GM04503 (cell line): ENCODE measurements around the gene SEZ6.

Source experiments
- DNase-seq: peaks from one replicate; pipeline ENCODE4 v3.0.0-alpha.2; 2012; ENCODE audit warnings: low read depth

Gene SEZ6

DNA sequence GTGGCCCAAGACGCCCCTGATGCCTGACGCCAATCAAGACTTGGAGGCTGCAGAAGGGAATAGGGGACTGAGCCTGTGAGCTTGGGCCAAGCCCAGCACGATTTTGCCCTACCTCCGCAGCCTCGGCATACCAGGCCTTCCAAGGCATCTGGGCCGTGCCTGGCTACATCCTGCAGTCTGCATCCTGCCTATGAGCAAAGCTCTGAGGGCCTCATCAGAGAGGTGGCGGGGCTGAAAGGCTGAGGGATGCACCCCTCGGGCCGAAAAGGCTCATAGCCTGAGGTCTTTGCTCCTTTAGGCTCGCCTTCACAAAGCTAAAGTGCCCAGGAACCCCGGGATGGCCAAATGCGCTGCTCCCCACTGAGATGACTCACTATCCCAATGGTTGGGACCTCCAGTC, 2.5 kb downstream of the SEZ6 start:
- no peak for DNase-seq

GRCh38 chr17:29002811-29003210, 3.0 kb downstream of the SEZ6 start:
- no peak for DNase-seq

DNA sequence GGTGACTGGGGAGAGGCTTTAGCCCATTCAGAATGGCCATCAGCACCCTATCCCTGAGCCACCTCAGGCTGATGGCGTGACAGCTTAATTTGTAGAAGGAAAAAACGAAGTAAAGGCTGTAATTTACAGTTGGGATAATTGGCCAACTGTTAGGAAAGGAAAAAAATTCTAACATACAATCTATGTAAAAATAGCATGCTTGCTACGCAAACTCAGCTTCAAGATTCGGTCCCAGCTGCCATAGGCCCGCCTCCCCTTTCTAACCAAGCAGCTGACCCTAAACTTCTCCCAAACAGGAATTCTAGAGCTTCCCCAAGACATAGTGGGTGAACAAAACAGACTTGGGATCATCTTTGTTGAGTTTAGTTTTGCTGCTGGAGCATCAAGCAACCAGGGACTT, 4.9 kb downstream of the SEZ6 start:
- DNase-seq: no peak

- DNase-seq: no peak
Measured at GRCh38 chr17:28999206-28999605, 6.6 kb downstream of the SEZ6 start.

GRCh38 chr17:28997806-28998205, 8.0 kb downstream of the SEZ6 start:
- DNase-seq: no peak

DNA sequence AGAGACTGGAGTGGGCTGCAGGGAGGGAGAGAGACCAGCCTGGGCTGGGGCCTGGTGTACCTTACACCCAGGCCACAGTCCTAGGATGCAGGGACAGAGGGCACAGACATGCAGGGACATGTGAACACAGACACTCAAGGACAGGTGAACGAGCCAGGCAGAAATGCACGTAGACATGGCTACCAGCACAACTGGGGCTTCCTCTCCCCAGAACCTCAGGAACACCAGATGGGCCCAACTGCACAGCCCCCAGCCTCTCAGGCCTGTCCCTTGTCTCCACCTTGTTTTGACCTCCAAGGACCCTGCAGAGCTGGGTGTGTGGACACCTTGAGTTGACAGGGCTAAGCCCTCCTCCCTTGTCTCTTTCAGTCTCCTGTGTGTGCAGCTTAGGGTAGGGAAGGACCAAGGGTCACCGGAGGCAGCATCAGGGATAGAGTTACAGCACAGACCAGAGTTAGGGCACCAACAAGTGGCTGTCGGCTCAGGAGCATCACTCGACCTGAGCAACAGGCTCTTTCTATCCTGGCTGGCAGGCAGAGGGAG, 9.2 kb downstream of the SEZ6 start:
- DNase-seq: no peak

- no peak for DNase-seq
Measured at GRCh38 chr17:28993645-28994426, 12.0 kb downstream of the SEZ6 start.

GRCh38 chr17:28992625-28993600, 12.9 kb downstream of the SEZ6 start:
- no peak for DNase-seq

- DNase-seq: no peak
Measured at GRCh38 chr17:28992185-28992584, 13.6 kb downstream of the SEZ6 start.

- no peak for DNase-seq
Measured at GRCh38 chr17:28991779-28992178, 14.1 kb downstream of the SEZ6 start.

DNA sequence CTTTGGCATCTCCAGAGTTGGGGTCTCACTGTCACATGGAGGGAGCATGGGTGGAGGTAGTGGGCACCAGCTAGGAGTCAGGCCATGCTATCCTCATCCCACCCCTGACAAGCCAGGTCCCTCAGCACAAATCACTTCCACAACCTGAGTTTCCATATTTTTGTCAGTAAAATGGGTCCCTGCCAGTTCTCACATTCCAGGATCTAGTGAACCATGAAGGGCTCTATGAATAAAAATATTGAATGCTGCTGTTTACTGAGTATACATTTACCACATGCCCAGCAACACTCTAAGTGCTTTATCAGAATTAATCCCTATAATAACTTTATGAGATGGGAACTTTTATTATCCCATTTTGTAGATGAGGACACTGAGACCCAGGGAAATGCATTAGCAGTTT, 16.8 kb downstream of the SEZ6 start:
- DNase-seq: no peak

- DNase-seq: no peak
Measured at GRCh38 chr17:28988475-28988874, 17.4 kb downstream of the SEZ6 start.

GRCh38 chr17:28986714-28987655, 18.8 kb downstream of the SEZ6 start:
- no peak for DNase-seq

DNA sequence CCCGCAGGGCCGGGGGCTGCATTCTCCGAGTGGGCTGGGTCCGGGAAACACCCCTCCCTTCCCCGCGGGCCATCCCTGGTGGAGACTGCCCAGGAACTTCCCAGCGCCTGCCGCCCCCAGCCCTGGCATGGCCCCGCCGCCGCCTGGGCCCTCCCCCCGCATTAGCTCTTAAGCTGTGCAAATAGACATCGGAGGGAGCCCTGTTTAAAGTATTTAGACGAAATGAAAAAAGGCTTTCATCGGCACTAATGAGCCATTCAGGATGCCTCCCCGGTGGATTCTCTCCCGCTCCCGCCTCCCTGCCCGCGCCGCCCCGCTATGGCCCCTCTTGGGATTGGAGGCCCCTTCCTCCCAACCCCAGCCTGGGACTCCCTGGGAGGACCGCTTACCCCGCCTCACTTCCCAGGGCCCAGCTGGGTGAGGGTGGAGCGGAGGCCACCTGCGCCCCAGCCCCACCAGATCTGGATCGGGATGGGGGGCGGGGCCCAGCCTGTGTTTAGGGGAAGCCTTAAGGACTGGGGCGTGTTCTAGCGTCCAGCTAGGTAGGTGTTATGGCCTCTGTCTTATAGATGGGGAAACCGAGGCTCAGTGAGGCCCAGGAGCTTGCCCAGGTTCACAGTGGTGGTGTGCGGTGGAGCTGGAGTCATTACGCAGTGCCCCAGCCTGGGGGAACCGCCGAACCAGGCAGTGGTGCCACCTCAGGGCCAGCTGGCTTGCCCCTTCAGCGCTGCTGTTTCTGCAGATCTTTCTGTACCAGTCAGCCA, 19.7 kb downstream of the SEZ6 start:
- no peak for DNase-seq

DNA sequence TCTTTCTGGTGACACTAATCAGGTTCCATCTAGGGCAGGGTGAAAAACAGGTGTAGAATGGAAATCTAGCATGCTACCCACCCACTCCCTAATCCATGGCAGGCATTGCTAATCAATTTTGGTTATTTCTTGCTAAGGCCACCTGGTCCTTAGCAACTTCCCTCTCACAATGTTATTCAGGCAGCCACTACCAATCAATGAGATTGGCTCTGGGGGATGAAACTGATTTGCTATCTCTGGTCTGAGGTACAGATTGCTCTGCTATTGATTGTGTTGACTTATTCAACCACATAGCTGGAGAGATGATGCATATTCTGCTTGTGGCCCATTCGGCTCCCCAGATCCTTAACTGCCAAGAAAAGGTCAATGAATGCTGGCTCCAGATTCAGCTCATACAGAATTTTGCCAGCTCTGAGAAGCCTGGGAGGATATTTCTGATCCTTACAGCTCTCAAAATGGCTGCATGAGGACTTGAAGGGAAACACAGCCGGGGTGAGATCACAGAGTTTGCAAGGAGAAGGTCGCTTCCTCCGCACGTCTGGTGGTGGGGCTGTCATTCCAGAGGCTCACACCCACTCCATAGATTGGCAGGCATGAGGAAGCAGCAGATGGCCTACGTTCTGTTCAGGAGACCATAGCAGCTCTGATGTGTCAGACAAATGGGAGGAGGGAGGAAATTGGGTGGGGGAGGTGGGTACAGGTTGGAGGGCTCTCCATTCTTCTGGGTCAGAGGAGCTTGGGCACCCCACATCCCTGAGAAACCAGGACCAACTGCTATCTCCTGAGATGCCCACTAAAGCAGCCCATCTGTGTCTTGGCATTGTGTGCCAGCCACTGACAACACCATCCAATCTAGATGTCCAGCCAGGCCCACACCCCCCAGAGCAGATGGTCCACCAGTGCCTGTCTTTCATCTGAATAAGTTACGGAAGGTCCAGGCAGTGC, 22.3 kb downstream of the SEZ6 start:
- no peak for DNase-seq

DNA sequence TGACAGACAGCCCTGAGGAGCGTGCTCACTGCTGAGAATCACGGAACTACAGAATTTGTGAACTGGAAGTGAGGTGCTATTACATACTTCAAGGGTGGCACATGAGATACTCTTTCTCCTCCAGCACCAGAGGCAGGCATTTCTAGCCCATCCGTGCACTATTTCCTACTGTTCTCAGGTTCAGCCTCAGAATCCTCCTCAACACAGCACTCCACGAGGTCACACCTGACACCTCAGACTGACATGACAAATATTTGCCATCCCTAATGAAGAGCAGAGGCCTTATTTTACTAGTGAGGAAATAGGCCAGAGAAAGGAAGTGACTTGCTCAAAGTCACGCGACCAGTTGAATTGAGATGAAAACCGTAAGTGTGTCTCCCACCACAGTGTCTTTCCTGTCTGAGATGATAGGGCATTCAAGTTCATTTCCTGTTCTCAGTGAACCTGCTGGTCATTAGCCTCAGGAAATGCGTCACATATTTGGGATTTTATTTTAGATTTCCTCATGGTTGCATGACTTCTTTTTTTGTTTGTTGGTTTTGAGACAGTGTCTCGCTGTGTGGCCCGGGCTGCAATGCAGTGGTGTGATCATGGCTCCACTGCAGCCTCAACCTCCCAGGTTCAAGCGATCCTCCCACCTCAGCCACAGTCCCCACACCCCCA, 23.6 kb downstream of the SEZ6 start:
- DNase-seq: no peak

DNA sequence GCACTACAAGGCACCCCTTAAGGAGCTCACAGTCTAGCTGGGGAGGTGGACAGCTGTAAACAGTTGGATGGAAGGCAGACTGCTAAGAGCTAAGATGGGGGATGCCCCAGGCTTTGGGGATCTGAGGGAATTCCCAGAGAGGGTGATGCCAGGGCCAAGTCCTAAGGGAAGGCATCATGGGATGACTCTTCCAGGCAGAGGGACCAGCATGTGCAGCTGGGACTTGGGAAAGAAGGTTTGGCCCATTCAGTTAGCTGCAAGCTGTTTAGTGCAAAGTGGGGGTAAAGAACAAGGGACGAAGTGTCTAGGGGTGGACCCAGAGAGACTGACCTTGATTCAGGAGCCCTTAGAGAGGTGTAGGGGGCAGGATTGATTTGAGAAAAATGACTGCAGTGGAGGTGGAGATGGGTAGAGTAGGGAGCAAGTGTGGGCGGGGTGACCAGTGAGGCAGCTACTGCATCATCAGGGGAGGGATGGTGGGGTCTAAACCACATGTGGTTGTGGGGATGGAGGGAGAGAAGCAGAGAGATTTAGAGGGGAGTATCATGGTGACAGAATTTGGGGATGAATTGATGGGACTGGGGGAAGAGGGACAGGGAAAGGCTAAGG, 27.4 kb downstream of the SEZ6 start:
- DNase-seq: no peak

GRCh38 chr17:28977659-28978355, 28.0 kb downstream of the SEZ6 start:
- no peak for DNase-seq
